Measurements from ENCODE around the gene COX6B2. TPM values are rescaled to one million over a fixed set of nuclear protein-coding genes. Genes with fewer than 3 reads are reported as not detected.
A peak's percentile ranks its signal among the peaks of the same experiment; 100 is the strongest.

COX6B2 gene
- total and polyA plus RNA-seq, 2 of the 8 experiments (the other 6 are each of a cell fraction or from before 2014, with no cell fraction given) = 4.9 to 6.4 TPM

GRCh38 chr19:55382522-55383054 lies 28.1 kb upstream of the COX6B2 start:
- ChIA-PET POLR2A (ENCODE audit: partially characterized antibody) (interaction anchor here (0.7 to 26.7 kb wide), 17 partner anchors 7 to 296 kb away, joined by 3 to 874 read pairs (median 14); partner anchors contain the start of genes IL11, KMT5C, TMEM190 and UBE2S), CTCF (ENCODE audit: partially characterized antibody) (interaction anchor here (0.7 to 3.2 kb wide), 8 partner anchors 24 to 217 kb away, joined by 3 to 37 read pairs (median 3); no protein-coding TSS in a partner anchor)
- H3K36me3 ChIP-seq (ENCODE audit: control insufficient read depth in 2 of 4, insufficient read depth in 4 of 4, low read length in 3 of 4) = peaks cover 6 to 11% (median 8%) of the 10 kb centered on the region in 4 experiments
- H2AK5ac ChIP-seq (ENCODE audit: low read depth, low read length) = no peak overlapping the region
- peak overlapping the region in 1 of 4 experiments; percentile 60; a peak in 1 of 8 replicates for H3K4me3 ChIP-seq (ENCODE audit: extremely low read depth in 1 of 4, insufficient read depth in 2 of 4, low read depth in 3 of 4, low read length in 4 of 4)
- H2BK5ac ChIP-seq (ENCODE audit: low read depth, low read length) = 0 out of 2 replicates have a peak overlapping the region, but pooled peaks have one; percentile 16
- no peak overlapping the region for H3K9ac ChIP-seq (replicated peaks in 1 of 4; ENCODE audit: extremely low read depth in 1 of 4, low read depth in 3 of 4, low read length in 3 of 4)
- no peak overlapping the region for H3K14ac ChIP-seq (ENCODE audit: insufficient read length)
- peaks cover 14% of the 10 kb centered on the region for H3K79me1 ChIP-seq (ENCODE audit: low read depth, low read length)
- H2BK20ac ChIP-seq (ENCODE audit: low read length) = no peak overlapping the region
- no peak for TF ChIP-seq CREB1 (IDR thresholded peaks at IDR 0.05)
- no peak for TF ChIP-seq SAP30 (IDR thresholded peaks at IDR 0.05; ENCODE audit: insufficient read depth, insufficient replicate concordance, low read length)
- TF ChIP-seq, protein P1, sequence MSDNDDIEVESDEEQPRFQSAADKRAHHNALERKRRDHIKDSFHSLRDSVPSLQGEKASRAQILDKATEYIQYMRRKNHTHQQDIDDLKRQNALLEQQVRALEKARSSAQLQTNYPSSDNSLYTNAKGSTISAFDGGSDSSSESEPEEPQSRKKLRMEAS (IDR thresholded peaks at IDR 0.05) = no peak
- no peak for TF ChIP-seq CHD2 (IDR thresholded peaks at IDR 0.05; ENCODE audit: low read length)
- no peak for TF ChIP-seq CBX8 (IDR thresholded peaks at IDR 0.05; ENCODE audit: borderline replicate concordance, low read depth, low read length)
- TF ChIP-seq EZH2 (IDR thresholded peaks at IDR 0.05; ENCODE audit: low read depth, low read length, severe bottlenecking) = no peak
- WGBS, 2 experiments (ENCODE audit: extremely low coverage in 1 of 2, insufficient coverage in 1 of 2, insufficient read length in 1 of 2, insufficient replicate concordance in 2 of 2, low coverage in 1 of 2, low lambda C conversion rate in 2 of 2, missing lambda C conversion rate in 1 of 2) = 100% methylated on average over 3 of the region's 3 CpGs; no CpG with 5 or more reads in 1 of the 2 experiments
- no peak overlapping the region for H4K91ac ChIP-seq (replicated peaks; ENCODE audit: insufficient read length, low read length)
- H3K9me3 ChIP-seq (ENCODE audit: insufficient read depth in 2 of 2, low read depth in 1 of 2, low read length in 1 of 2) = no peaks in the 10 kb centered on the region
- H2BK15ac ChIP-seq (ENCODE audit: low read length) = peak overlapping the region; percentile 81; the same call in 1 of the 2 replicates
- H3K23ac ChIP-seq (ENCODE audit: insufficient read length) = no peak overlapping the region
- peak overlapping the region in 1 of 2 experiments; percentile 95; a peak in 1 of 4 replicates for H3K4me2 ChIP-seq (ENCODE audit: insufficient read depth in 1 of 2, low read depth in 2 of 2, low read length in 2 of 2)
- FAIRE-seq = no peak
- H2BK120ac ChIP-seq (replicated peaks; ENCODE audit: low read depth, low read length) = no peak overlapping the region
- no peak overlapping the region for H4K5ac ChIP-seq (ENCODE audit: insufficient read length, low read depth, low read length)
- no peak overlapping the region for H2BK12ac ChIP-seq (ENCODE audit: low read depth, low read length)
- no peak for DNase-seq (ENCODE audit: low read depth in 1 of 2, low spot score in 2 of 2)
- no peak overlapping the region for H3K4ac ChIP-seq (replicated peaks; ENCODE audit: insufficient read length, low read depth, low read length)
- peaks cover 0 to 37% (median 22%) of the 10 kb centered on the region in 4 experiments; a peak in 6 of 7 replicates for H3K4me1 ChIP-seq (replicated peaks in 1 of 4; ENCODE audit: control insufficient read depth in 3 of 4, insufficient read depth in 4 of 4, low read length in 3 of 4)
- H4K20me1 ChIP-seq (replicated peaks in 1 of 2; ENCODE audit: control insufficient read depth in 1 of 2, insufficient read depth in 2 of 2, low read length in 2 of 2) = peaks cover 10 to 28% of the 10 kb centered on the region in 2 experiments
- peaks cover 16 to 18% of the 10 kb centered on the region in 2 experiments; a peak in 3 of 4 replicates for H3K79me2 ChIP-seq (ENCODE audit: control insufficient read depth in 1 of 2, insufficient read depth in 2 of 2, low read length in 2 of 2)
- peaks cover 0 to 16% (median 9%) of the 10 kb centered on the region in 4 experiments; a peak in 4 of 7 replicates for H3K27me3 ChIP-seq (replicated peaks in 1 of 4; ENCODE audit: control insufficient read depth in 3 of 4, extremely low read depth in 1 of 4, insufficient read depth in 3 of 4, low read length in 3 of 4)
- no peak overlapping the region for H2AFZ ChIP-seq (ENCODE audit: low read length)
- H3K27ac ChIP-seq (ENCODE audit: low read depth, low read length) = no peak overlapping the region
- H3K23me2 ChIP-seq (ENCODE audit: low read depth, low read length) = peaks cover 36% of the 10 kb centered on the region
- H3K56ac ChIP-seq (replicated peaks; ENCODE audit: insufficient read length, low read depth, low read length) = no peak overlapping the region
- H3K18ac ChIP-seq (ENCODE audit: extremely low read depth, low read length) = no peak overlapping the region
- no peak overlapping the region for H4K8ac ChIP-seq (ENCODE audit: extremely low read depth, insufficient read depth, low read length)

All from H1 (cell line).